Measurements from ENCODE around the gene MYCBPAP.

The MYCBPAP gene

GRCh38 chr17:50573866-50574611, 65.8 kb downstream of the MYCBPAP start:
- no peaks in the 10 kb centered on the region for H3K36me3 ChIP-seq (ENCODE audit: control insufficient read depth, insufficient read depth, low read length)
- TF ChIP-seq, protein P1, sequence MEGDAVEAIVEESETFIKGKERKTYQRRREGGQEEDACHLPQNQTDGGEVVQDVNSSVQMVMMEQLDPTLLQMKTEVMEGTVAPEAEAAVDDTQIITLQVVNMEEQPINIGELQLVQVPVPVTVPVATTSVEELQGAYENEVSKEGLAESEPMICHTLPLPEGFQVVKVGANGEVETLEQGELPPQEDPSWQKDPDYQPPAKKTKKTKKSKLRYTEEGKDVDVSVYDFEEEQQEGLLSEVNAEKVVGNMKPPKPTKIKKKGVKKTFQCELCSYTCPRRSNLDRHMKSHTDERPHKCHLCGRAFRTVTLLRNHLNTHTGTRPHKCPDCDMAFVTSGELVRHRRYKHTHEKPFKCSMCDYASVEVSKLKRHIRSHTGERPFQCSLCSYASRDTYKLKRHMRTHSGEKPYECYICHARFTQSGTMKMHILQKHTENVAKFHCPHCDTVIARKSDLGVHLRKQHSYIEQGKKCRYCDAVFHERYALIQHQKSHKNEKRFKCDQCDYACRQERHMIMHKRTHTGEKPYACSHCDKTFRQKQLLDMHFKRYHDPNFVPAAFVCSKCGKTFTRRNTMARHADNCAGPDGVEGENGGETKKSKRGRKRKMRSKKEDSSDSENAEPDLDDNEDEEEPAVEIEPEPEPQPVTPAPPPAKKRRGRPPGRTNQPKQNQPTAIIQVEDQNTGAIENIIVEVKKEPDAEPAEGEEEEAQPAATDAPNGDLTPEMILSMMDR (IDR thresholded peaks at IDR 0.05; ENCODE audit: insufficient read depth, low read length, poor library complexity, severe bottlenecking), result no peak
- DNase-seq (ENCODE audit: extremely low read depth, insufficient read length), result no peak
- no peak overlapping the region for H3K4me3 ChIP-seq (replicated peaks; ENCODE audit: low read depth, low read length)
- H3K27me3 ChIP-seq (replicated peaks; ENCODE audit: control insufficient read depth, insufficient read depth, low read length), result no peaks in the 10 kb centered on the region; the same call in 1 of the 2 replicates

DNA sequence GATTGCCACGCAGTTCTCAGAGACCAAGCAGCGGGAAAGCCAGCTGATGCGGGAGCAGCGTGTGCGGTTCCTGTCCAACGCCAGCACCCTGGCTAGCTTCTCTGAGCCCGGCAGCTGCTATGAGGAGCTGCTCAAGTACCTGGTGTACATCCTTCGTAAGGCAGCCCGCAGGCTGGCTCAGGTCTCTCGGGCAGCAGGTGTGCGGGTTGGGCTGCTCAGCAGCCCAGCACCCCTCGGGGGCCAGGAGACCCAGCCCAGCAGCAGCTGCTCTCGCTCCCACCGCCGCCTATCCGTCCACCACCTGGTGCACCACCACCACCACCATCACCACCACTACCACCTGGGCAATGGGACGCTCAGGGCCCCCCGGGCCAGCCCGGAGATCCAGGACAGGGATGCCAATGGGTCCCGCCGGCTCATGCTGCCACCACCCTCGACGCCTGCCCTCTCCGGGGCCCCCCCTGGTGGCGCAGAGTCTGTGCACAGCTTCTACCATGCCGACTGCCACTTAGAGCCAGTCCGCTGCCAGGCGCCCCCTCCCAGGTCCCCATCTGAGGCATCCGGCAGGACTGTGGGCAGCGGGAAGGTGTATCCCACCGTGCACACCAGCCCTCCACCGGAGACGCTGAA, 67.5 kb downstream of the MYCBPAP start:
- H3K4me3 ChIP-seq (replicated peaks; ENCODE audit: low read depth, low read length), result no peak overlapping the region
- no peak for DNase-seq (ENCODE audit: extremely low read depth, insufficient read length)
- TF ChIP-seq, protein P1 (IDR thresholded peaks at IDR 0.05; ENCODE audit: insufficient read depth, low read length, poor library complexity, severe bottlenecking), result no peak
- H3K36me3 ChIP-seq (ENCODE audit: control insufficient read depth, insufficient read depth, low read length), result no peaks in the 10 kb centered on the region
- H3K27me3 ChIP-seq (replicated peaks; ENCODE audit: control insufficient read depth, insufficient read depth, low read length), result no peaks in the 10 kb centered on the region; the same call in 1 of the 2 replicates

GRCh38 chr17:50576864-50577263, 68.6 kb downstream of the MYCBPAP start:
- Histone ChIP-seq H3K27me3 (replicated peaks; ENCODE audit: control insufficient read depth, insufficient read depth, low read length) (no peaks in the 10 kb centered on the region; the same call in none of the 2 replicates), H3K36me3 (ENCODE audit: control insufficient read depth, insufficient read depth, low read length) (no peaks in the 10 kb centered on the region), H3K4me3 (replicated peaks; ENCODE audit: low read depth, low read length) (no peak overlapping the region)
- TF ChIP-seq, protein P1 (IDR thresholded peaks at IDR 0.05; ENCODE audit: insufficient read depth, low read length, poor library complexity, severe bottlenecking), result no peak
- DNase-seq (ENCODE audit: extremely low read depth, insufficient read length), result no peak

DNA sequence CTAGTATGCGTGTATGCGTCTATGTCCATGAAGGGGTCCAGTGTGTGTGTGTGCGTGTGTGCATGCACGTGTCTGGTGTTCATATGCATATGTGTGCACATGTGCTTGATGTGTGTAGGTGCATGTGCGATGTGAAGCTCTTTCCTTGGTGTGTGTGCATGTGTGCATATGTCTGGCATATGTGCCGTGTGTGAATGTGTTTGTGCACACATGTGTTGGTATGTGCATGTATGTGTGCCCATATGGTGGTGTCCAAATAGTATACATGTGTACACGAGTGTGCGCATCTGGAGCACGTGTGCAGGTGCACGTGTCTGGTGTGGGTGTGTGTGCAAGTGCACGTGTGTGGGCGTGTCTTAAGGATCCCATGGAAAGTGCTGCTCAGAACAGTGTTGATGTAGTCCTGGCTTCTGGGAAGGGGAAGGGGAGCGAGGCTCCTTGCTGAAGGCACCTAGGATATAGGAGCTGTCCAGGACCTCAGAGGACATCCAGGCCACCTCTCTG, 69.3 kb downstream of the MYCBPAP start:
- TF ChIP-seq, protein P1 (IDR thresholded peaks at IDR 0.05; ENCODE audit: insufficient read depth, low read length, poor library complexity, severe bottlenecking), result no peak
- H3K36me3 ChIP-seq (ENCODE audit: control insufficient read depth, insufficient read depth, low read length), result no peaks in the 10 kb centered on the region
- H3K27me3 ChIP-seq (replicated peaks; ENCODE audit: control insufficient read depth, insufficient read depth, low read length), result no peaks in the 10 kb centered on the region; the same call in none of the 2 replicates
- H3K4me3 ChIP-seq (replicated peaks; ENCODE audit: low read depth, low read length), result no peak overlapping the region
- DNase-seq (ENCODE audit: extremely low read depth, insufficient read length), result no peak

DNA sequence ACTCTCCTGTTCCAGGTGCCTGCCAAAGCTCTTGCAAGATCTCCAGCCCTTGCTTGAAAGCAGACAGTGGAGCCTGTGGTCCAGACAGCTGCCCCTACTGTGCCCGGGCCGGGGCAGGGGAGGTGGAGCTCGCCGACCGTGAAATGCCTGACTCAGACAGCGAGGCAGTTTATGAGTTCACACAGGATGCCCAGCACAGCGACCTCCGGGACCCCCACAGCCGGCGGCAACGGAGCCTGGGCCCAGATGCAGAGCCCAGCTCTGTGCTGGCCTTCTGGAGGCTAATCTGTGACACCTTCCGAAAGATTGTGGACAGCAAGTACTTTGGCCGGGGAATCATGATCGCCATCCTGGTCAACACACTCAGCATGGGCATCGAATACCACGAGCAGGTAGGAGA, 69.9 kb downstream of the MYCBPAP start:
- no peaks in the 10 kb centered on the region for H3K36me3 ChIP-seq (ENCODE audit: control insufficient read depth, insufficient read depth, low read length)
- H3K27me3 ChIP-seq (replicated peaks; ENCODE audit: control insufficient read depth, insufficient read depth, low read length), result no peaks in the 10 kb centered on the region; the same call in none of the 2 replicates
- no peak for DNase-seq (ENCODE audit: extremely low read depth, insufficient read length)
- H3K4me3 ChIP-seq (replicated peaks; ENCODE audit: low read depth, low read length), result no peak overlapping the region
- TF ChIP-seq, protein P1 (IDR thresholded peaks at IDR 0.05; ENCODE audit: insufficient read depth, low read length, poor library complexity, severe bottlenecking), result no peak

Data from GM06990 (cell line).